Medulla oblongata (tissue), 1 donor: ENCODE results near the gene GOLGA8T.
"Not testable (repeated sequence)": the region's sequence is repeated elsewhere in the genome, so short reads cannot be mapped to it uniquely, and the experiment has no call there.

Experiments
- DNase-seq: peaks from one replicate; pipeline ENCODE4 v3.0.0-alpha.2; 2015; ENCODE audit errors: extremely low spot score

GOLGA8T gene

GRCh38 chr15:30191639-30192038 is 56.8 kb downstream of the GOLGA8T start:
- DNase-seq, result not testable (repeated sequence)

GRCh38 chr15:30192119-30192745 is 57.4 kb downstream of the GOLGA8T start:
- not testable (repeated sequence) for DNase-seq

GRCh38 chr15:30192892-30193291 is 58.0 kb downstream of the GOLGA8T start:
- DNase-seq, result not testable (repeated sequence)
